Caki2 (cell line): ENCODE measurements around the gene CAPRIN1. TPM values are rescaled to one million over a fixed set of nuclear protein-coding genes. Genes with fewer than 3 reads are reported as not detected.

Source experiments
- DNase-seq: peaks from one replicate; pipeline ENCODE4 v3.0.0-alpha.2; 2015; ENCODE audit warnings: low read depth
- in situ Hi-C: cut with HindIII; loops from 2 replicates; pipeline ENCODE4 v1.10.0; 2016; ENCODE audit warnings: low sequenced_read_pairs, low pct_unique_long_range_greater_than_20kb, mixed read lengths
- total RNA-seq: library from RNA; depleted of rRNA; stranded (reverse); fragments of >200 nt; shearing (Covaris generic); gene quantifications from 2 replicates; pipeline ENCODE4 v1.2.3, GENCODE V29; 2014; ENCODE audit warnings: low replicate concordance

The CAPRIN1 gene
- total RNA-seq, 1 experiment from 2014 or later: 79.4 TPM

- in situ Hi-C loops: no loop called here
- no peak for DNase-seq
These were observed 73.5 kb downstream of the CAPRIN1 start for GRCh38 chr11:34124885-34125668.

GRCh38 chr11:34126959-34127848 lies 75.7 kb downstream of the CAPRIN1 start:
- in situ Hi-C loops: no loop called here
- DNase-seq: no peak

- no peak for DNase-seq
- in situ Hi-C loops: no loop called here
These were observed 77.3 kb downstream of the CAPRIN1 start for GRCh38 chr11:34128824-34129223.

GRCh38 chr11:34132261-34132965 lies 80.9 kb downstream of the CAPRIN1 start:
- in situ Hi-C loops: no loop called here
- no peak for DNase-seq

- in situ Hi-C loops: no loop called here
These were observed 83.2 kb downstream of the CAPRIN1 start for GRCh38 chr11:34134765-34135164.

GRCh38 chr11:34135439-34135838 lies 83.9 kb downstream of the CAPRIN1 start:
- in situ Hi-C loops: no loop called here
- DNase-seq: no peak

More at GRCh38 chr11:34134765-34135164, 83.2 kb downstream of the CAPRIN1 start:
- DNase-seq: no peak

- DNase-seq: no peak
- in situ Hi-C loops: no loop called here
These were observed 84.9 kb downstream of the CAPRIN1 start for GRCh38 chr11:34136420-34136819.

- DNase-seq: no peak
These were observed 87.8 kb downstream of the CAPRIN1 start for GRCh38 chr11:34139346-34139745.

GRCh38 chr11:34140149-34140548 lies 88.6 kb downstream of the CAPRIN1 start:
- in situ Hi-C loops: no loop called here
- DNase-seq: no peak

More at GRCh38 chr11:34139346-34139745, 87.8 kb downstream of the CAPRIN1 start:
- in situ Hi-C loops: no loop called here

- DNase-seq: no peak
- in situ Hi-C loops: no loop called here
These were observed 91.5 kb downstream of the CAPRIN1 start for GRCh38 chr11:34143048-34143447.

- in situ Hi-C loops: no loop called here
- no peak for DNase-seq
These were observed 93.5 kb downstream of the CAPRIN1 start for GRCh38 chr11:34145073-34145472.

- no peak for DNase-seq
- in situ Hi-C loops: no loop called here
These were observed 94.4 kb downstream of the CAPRIN1 start for GRCh38 chr11:34145847-34146381.

GRCh38 chr11:34146411-34146810 lies 94.9 kb downstream of the CAPRIN1 start:
- in situ Hi-C loops: no loop called here
- DNase-seq: no peak

GRCh38 chr11:34146866-34147265 lies 95.3 kb downstream of the CAPRIN1 start:
- no peak for DNase-seq
- in situ Hi-C loops: no loop called here

GRCh38 chr11:34147581-34147980 lies 96.0 kb downstream of the CAPRIN1 start:
- in situ Hi-C loops: no loop called here
- DNase-seq: no peak

GRCh38 chr11:34148504-34149165 lies 97.1 kb downstream of the CAPRIN1 start:
- no peak for DNase-seq
- in situ Hi-C loops: no loop called here

GRCh38 chr11:34149274-34149673 lies 97.7 kb downstream of the CAPRIN1 start:
- DNase-seq: no peak
- in situ Hi-C loops: no loop called here

GRCh38 chr11:34149786-34150185 lies 98.3 kb downstream of the CAPRIN1 start:
- DNase-seq: no peak
- in situ Hi-C loops: no loop called here
